NCI-H1105 (cell line): ENCODE results near the gene ZNF630.
"Not testable (repeated sequence)": the region's sequence is repeated elsewhere in the genome, so short reads cannot be mapped to it uniquely, and the experiment has no call there.

Experiments used
- DNase-seq: peaks from one replicate; lab custom pipeline; 2025; lab: John Stamatoyannopoulos, UW

ZNF630 gene

GRCh38 chrX:48028091-48028490 lies 43.3 kb downstream of the ZNF630 start:
- DNase-seq, result no peak

- not testable (repeated sequence) for DNase-seq
Measured at GRCh38 chrX:48027545-48027944, 43.9 kb downstream of the ZNF630 start.

- DNase-seq, result peak; percentile 45
Measured at GRCh38 chrX:48025561-48025960, 45.9 kb downstream of the ZNF630 start.

GRCh38 chrX:48022738-48023137 lies 48.7 kb downstream of the ZNF630 start:
- no peak for DNase-seq

GRCh38 chrX:48022100-48022499 lies 49.3 kb downstream of the ZNF630 start:
- DNase-seq, result no peak

- peak; percentile 50 for DNase-seq
Measured at GRCh38 chrX:48021026-48021900, 50.2 kb downstream of the ZNF630 start.

GRCh38 chrX:48020472-48020871 lies 51.0 kb downstream of the ZNF630 start:
- DNase-seq, result not testable (repeated sequence)

GRCh38 chrX:48019892-48020291 lies 51.5 kb downstream of the ZNF630 start:
- DNase-seq, result not testable (repeated sequence)

- not testable (repeated sequence) for DNase-seq
Measured at GRCh38 chrX:48016583-48017310, 54.7 kb downstream of the ZNF630 start.

- DNase-seq, result not testable (repeated sequence)
Measured at GRCh38 chrX:48009445-48009960, 61.9 kb downstream of the ZNF630 start.
